ENCODE measurements around the gene HCFC1.
A peak's percentile ranks its signal among the peaks of the same experiment; 100 is the strongest.

Gene HCFC1

DNA sequence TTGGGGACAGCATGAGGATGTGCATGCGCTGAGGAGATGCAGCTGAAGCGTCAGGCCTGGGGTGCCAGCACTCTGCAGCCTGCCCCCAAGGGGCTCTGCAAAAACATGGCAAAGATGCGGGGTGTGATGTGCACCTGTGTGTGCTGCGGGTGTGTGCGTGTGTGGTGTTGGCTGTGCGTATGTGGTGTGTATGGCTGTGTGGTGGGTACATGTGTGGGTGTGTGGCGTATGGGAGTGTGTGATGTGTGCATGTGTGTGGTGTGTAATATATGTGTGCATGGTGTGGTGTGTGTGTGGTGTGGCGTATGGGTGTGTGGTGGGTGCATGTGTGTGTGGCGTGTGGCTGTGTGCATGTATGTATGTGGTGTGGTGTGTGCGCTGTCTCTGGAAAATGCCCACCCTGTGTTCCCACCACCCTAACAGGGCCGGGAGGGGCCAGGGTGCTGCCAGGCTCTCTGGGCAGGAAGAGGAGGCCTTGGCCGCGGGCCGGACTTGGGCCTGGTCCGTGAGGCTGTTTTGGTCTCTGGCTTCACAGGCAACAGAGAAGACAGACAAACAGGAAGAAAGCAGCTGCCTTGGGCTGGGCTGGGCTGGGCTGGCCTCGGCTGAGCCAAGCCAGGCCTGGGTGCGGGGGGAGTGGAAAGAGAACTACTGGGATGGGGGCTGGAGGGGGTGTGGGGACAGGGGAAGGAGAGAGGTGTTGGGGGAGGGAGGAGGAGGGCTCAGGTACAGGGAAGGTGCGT lies 68.2 kb downstream of the HCFC1 start:
- TF ChIP-seq, protein P1, sequence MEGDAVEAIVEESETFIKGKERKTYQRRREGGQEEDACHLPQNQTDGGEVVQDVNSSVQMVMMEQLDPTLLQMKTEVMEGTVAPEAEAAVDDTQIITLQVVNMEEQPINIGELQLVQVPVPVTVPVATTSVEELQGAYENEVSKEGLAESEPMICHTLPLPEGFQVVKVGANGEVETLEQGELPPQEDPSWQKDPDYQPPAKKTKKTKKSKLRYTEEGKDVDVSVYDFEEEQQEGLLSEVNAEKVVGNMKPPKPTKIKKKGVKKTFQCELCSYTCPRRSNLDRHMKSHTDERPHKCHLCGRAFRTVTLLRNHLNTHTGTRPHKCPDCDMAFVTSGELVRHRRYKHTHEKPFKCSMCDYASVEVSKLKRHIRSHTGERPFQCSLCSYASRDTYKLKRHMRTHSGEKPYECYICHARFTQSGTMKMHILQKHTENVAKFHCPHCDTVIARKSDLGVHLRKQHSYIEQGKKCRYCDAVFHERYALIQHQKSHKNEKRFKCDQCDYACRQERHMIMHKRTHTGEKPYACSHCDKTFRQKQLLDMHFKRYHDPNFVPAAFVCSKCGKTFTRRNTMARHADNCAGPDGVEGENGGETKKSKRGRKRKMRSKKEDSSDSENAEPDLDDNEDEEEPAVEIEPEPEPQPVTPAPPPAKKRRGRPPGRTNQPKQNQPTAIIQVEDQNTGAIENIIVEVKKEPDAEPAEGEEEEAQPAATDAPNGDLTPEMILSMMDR (IDR thresholded peaks at IDR 0.05; ENCODE audit: insufficient read depth, low read depth, low read length, missing control alignments): no peak
- H3K4me3 ChIP-seq (ENCODE audit: low read depth, low read length): no peak overlapping the region
- no peak for DNase-seq (ENCODE audit: low read depth)

DNA sequence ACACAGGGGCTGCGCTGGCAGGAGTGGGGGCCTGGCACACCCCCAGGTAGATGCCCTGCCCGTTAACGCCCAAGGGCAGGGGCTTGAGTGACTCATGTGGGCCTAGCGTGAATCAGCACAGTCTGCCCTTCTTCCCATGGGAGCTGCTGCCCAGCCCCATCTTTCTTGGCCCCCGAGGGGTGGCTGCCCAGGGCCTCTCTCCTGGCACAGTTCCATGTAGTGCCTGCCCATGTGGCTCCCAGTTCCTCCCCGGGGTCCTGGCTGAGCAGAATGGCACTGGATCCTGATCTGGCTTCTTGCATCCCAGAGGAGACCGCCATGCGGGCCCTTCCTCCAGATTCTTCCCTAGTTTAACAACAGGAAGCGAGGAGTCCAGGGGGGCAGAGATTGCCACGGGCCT lies 69.2 kb downstream of the HCFC1 start:
- no peak overlapping the region for H3K4me3 ChIP-seq (ENCODE audit: low read depth, low read length)
- no peak for DNase-seq (ENCODE audit: low read depth)

DNA sequence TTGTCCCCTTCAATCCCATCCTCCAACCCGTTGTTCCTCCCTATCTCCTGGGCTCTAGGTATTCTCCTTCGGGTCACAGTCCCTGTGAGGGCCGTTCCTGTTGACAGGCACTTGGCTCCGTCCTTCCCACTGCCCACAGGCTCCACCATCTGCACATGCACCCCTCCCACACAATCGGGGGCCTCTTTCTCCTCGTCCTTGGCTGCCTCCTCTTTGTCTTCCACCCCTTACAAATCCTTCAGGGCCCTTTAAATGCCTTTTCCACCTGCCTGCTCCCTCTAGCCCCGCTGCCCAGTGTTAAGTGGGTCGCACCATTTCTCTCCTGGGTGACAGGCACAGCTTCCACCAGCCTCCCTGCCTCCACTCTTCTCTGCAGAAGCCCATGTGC lies 69.9 kb downstream of the HCFC1 start:
- DNase-seq (ENCODE audit: low read depth): no peak
- H3K4me3 ChIP-seq (ENCODE audit: low read depth, low read length): no peak overlapping the region
- TF ChIP-seq, protein P1 (IDR thresholded peaks at IDR 0.05; ENCODE audit: insufficient read depth, low read depth, low read length, missing control alignments): no peak

More for the DNA sequence above, 69.2 kb downstream of the HCFC1 start:
- TF ChIP-seq, protein P1 (IDR thresholded peaks at IDR 0.05; ENCODE audit: insufficient read depth, low read depth, low read length, missing control alignments): no peak

DNA sequence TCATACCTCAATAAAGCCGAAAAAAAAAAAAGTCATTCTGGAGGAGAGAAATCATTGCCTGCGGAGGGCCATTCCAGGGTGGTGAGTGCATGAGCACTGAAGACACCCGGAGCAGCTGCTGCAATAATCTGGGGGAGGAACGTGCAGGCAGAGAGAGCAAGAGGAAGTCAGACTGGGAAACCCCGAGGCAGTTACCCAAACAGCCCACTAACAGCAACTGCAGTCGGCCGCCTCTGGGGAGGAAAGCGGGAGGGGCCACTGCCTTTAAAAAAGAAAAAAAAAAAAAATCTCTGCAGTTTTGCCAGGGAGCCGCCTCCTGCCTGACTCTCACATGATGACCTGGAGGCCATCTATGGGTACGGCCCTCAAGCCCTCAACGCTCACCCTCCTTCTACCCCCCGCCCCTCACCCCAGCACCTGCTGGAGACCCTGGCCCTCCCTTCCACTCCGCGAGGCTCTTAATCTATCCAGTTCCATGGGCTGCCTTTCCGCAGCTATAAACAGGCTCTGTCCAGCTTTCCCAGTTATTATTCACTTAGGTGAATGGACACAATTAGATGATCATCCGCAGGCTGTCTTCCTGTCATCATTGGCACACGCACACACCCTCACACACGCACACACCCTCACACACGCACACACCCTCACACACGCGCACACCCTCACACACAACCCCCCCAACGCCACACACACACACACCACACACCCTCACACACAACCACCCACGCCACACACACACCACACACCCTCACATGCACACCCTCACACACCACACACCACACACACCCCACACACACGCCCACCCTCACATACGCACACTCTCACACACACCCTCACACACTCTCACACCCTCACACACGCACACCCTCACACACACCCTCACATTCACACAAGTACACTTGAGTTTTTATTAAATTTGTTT lies 70.5 kb downstream of the HCFC1 start:
- peak overlapping the region; percentile 10 for H3K4me3 ChIP-seq (ENCODE audit: low read depth, low read length)
- DNase-seq (ENCODE audit: low read depth): peak; percentile 82
- TF ChIP-seq, protein P1 (IDR thresholded peaks at IDR 0.05; ENCODE audit: insufficient read depth, low read depth, low read length, missing control alignments): no peak

DNA sequence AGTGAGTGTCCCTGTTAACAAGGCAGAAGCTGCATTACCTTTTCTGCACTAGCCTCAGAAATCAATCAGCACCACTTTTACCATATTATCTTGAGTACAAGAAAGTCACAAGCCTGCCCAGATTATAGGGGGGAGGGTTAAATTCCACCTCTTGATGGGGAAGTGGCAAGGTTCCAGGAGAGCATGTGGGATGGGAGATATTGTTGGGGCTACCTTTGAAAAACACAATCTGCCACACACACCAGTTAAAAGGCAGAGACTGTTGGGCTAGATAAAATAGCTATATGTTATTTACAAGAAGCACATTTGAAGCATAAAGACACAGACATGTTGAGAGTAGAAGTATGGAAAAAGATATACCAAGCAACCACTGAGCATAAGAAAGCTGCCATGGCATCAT lies 73.7 kb downstream of the HCFC1 start:
- TF ChIP-seq, protein P1 (IDR thresholded peaks at IDR 0.05; ENCODE audit: insufficient read depth, low read depth, low read length, missing control alignments): no peak
- DNase-seq (ENCODE audit: low read depth): no peak

More for the DNA sequence above, 73.7 kb downstream of the HCFC1 start:
- H3K4me3 ChIP-seq (ENCODE audit: low read depth, low read length): no peak overlapping the region

Measured in GM12865 (cell line).